HG03135 (cell line): ENCODE results near the gene COL27A1.
"Not testable (repeated sequence)": the region's sequence is repeated elsewhere in the genome, so short reads cannot be mapped to it uniquely, and the experiment has no call there.

Source experiments
- ATAC-seq: cut with Tn5 transposase; IDR thresholded peaks from one replicate; pipeline ENCODE4 v1.9.1; 2021; ENCODE audit warnings: mild to moderate bottlenecking, moderate library complexity; ENCODE audit not compliant: unreplicated experiment

Gene COL27A1

DNA sequence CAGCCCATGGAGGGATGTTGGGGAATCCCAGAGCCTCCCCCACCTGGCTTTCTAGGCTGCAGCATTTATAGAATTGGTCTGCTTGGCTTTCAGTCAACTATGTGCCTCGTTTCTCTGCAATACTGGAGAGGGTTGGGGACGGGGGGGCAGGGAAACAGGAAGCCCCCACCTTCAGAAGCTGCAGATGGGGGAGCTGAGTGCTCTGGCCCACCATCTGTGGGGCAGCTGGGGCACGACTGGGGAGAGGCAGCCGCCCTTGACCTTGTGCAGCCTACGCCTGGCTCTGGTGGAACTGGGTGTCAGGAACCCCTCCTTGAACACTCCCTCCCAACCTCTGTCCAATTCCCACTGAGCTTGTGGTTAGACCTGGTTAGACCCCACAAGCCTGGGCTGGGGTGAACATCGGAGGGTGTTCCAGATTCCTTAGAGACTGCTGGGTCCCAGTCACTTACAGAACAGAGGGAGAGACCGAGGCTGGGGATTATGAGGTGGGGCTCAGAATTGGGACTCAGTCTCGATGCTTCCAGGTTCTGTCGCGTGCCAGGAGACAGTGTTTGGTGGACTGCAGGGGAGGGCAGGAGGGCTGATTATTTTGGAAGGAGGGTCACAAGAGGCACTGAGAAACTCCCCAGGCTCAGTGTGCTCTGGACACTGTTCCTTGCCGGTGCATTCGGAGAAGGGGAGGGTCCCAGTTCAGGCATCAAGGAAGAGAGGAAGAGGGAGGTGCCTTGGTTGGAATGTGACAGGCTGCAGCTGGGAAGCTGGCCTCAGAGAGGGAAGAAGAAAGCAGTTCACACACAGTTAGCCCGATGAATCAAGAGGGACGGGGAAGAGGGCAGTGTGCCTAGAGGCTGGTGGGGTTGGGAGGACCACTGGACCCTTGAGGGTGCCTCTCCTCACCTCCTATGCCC, 25.6 kb downstream of the COL27A1 start:
- no peak for ATAC-seq

DNA sequence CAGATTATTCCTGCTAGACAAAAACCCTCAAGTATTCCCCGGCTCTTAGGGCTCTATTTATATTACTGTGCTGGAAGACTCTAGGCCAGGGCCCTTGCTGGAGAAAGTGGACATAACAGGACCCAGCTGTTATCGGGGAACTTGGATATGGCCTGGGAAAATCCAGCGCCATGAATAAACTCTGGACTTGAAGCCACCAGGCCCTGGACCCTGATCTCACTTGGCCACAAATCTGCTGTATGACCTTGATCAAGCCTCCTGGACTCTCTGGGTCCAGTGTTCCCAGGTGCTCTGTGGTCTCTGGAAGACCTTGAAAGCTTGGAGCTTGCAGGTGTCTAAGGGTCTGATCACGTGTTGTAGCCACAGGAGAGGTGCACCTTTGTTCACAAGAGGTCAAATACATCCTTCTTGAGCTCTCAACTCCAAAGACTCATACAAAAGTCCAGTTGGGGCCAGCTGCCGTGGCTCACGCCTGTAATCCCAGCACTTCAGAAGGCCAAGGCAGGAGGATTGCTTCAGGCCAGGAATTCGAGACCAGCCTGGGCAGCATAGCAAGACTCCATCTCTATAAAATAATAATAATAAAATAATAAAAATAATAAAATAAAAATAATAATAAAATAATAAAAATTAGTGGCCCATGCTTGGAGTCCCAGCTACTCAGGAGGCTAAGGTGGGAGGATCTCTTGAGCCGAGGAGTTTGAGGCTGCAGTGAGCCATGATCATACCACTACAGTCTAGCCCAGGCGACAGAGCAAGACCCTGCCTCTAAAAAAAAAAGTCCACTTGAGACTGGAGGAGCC, 26.5 kb downstream of the COL27A1 start:
- ATAC-seq = no peak

DNA sequence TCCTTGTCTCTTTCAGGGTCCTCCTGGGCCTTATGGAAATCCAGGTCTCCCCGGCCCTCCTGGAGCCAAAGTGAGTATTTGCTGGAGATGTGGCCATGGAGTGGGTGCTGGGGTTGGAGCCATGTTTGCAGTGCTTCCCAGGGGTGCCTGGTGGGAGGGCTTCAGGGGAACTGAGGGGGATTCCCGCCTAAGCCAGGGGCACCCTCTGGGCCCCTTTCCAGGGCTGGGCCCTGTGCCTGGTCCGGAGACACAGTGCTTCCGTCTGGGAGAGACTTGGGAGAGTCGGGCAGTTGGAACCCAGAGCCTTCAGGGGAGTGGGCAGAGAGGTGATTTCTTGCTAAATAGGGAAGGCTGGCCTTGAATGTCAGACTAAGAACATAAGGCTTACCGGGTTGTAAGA, 27.7 kb downstream of the COL27A1 start:
- ATAC-seq = no peak

DNA sequence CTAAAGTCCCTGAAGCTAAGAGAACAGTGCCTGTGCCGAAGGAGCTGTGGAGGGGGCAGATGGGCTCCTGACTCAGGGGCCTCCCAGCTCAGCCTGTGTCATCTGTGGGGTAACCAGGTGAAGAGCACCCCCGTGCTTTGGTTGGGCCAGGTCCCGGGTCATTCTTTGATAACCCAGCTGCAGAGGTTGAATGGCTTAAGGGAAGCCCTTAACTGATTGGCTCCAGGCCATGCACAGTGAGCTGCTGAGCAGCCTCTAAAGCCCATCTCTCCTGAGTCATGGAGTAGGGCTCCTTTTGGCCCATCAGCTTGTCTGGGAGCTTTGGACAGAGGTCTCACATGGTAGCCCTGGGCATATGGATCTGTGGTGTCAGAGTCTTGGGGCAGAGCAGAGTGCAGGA, 28.7 kb downstream of the COL27A1 start:
- ATAC-seq = no peak

DNA sequence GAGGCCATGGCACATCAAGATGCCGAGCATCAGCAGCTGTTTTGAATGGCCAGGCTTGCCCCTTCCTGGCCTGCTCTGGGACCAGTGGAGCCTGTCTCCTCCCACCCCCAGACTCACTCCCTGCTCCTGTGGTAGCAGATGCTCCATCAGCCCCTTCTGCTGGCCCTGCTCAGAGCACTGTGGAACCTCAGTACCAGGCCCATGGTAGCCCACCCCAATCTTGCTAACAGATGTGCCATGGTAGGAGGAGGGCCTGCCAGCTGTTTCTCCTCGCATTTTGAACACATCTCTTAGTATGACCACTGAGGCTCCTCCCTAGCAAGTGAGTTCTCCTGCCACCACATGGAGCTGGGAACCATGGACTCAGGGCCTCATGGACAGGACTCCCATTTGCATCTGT, 29.5 kb downstream of the COL27A1 start:
- ATAC-seq = no peak

DNA sequence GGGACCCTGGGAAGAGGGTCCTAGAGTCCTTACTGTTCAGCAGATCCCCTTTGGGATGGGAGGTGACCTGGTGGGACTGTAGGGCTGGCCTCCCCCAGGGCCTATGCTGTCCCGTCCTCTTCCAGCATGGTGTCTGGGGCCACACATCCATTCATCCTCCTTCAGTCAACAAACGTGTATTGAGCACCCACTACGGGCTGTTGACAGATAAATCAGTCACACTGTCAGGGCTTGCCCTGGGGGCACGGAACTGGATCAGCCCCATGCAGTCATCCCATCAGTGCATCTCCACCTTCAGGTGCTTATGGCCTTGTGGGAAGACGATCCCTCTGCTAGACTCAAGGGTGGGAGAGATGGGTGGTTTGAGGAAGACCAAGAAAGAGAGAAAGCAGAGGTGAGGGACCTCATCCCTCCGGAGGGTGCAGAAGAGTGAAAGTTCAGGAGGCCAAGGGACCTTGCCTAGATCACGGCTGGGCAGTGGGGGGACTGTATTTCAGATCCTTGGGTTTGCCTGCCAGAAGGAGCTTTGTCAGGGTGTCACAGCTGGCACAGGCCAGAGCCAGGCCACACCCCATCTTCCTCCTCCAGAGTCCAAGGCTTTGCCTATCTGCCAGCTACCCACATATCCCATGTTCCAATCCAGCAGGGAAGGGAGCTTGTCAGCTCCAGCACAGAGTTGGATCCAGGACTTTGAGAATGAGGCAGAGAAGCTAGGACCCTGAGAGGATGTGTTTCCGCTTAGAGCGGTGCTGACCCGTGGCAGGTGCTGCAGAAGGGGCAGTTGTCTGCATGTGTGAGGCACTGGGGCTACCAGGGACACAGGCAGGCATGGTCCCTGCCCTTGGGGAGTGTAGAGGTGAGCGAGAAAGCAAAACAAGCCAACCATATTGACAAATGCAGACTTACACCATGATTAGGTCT, 30.5 kb downstream of the COL27A1 start:
- ATAC-seq = no peak

DNA sequence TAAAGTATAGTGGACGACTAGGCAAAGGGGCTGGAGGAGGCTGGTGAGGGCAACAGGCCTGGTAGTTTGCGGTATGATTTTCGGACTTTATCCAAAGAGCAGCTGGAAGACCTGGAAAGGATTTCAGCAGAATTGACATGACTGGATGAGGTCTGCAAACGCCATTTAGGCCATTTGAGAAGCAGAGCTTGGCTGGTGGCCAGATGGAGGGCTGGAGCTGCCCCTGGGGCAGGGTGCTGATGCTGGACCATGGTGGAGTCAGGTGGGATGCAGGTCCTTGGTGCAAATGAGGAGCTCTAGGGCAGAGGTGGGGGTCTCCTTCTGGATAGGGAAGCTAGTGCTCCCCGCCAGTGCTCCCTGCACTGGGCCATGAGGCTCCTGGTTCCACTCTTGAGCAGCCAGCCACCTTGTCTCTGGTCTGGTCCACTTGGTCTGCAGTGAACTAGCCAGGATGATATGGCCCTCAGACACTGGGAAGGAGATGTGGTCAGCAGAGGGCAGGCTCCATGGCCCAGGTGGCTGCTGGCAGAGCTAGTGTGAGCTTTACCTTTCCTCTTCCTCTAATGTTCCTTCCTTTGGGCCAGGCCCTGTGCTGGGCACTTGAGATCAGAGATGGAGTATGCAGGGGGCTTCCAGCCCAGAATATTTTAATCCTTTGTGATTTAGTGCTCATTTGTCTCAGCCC, 31.4 kb downstream of the COL27A1 start:
- no peak for ATAC-seq

DNA sequence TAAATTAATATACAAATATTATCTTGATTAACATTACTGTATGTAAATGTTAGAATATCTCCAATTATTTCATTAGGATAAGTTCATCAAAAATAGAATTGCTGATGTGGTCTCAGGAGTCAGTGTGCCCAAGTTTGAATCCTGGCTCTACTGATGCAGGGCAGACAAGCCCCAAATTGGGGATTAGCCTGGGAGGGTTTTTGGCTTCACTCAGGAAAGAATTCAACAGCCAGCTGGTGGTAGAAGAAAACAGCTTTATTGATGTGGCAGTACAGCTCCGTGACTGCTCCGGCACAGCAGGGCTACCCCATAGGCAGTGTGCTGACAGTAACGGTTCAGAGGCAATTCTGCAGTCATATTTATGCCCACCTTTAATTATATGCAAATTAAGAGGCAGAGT, 32.5 kb downstream of the COL27A1 start:
- ATAC-seq = no peak

DNA sequence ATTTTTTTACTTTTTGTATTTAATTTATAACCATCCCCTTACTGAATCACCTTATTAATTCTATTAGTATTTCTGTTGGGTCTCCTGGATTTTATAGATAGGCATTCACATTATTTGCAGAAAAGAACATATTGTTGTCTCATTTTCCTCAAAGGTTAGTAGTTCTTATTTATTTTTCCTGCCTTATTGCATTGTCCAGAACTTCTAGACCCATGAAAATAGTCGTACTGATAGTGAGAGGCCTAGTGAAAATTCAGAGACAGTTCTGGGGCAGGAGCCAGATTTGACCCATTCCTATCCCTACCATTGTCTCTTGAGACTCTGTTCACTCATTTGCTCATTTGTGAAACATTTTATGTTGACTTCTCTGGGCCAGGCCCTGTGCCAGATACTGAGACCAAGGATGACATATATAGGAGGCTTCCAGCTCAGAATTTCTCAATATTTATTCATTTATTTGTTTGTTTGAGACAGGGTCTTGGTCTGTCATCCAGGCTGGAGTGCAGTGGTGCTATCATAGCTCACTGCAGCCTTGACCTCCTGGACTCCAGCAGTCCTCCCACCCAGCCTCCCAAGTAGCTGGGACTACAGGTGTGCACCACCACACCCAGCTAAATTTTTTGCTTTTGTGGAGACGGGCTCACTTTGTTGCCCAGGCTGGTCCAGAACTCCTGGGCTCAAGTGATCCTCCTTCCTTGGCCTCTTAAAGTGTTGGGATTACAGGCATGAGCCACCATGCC, 34.7 kb downstream of the COL27A1 start:
- no peak for ATAC-seq

DNA sequence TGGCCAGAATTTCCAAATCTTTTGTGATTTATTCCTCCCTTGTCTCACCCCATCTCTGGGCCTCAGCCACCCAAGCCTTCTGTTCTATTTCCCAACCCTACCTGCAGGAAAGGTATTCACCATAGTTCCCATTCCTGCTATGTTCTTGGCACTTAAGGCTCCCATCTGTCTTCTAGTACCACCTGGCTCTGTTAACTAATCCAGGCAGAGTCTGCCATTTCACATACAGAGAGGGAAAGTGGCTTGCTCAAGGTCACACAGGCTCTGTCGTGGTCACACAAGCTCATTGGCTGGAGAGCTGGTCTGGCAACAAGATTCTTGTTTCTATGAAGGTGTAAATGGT, 35.2 kb downstream of the COL27A1 start:
- ATAC-seq = no peak

DNA sequence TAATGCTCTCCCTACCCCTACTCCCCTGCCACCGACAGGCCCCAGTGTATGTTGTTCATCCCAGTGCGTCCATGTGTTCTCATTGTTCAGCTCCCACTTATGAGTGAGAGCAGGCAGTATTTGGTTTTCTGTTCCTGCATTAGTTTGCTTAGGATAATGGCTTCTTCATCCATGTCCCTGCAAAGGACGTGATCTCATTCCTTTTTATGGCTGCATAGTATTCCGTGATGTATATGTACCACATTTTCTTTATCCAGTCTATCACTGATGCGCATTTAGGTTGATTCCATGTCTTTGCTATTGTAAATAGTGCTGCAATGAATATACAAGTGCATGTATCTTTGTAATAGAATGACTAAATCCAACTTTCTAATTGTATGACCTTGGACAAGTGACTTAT, 36.1 kb downstream of the COL27A1 start:
- not testable (repeated sequence) for ATAC-seq

DNA sequence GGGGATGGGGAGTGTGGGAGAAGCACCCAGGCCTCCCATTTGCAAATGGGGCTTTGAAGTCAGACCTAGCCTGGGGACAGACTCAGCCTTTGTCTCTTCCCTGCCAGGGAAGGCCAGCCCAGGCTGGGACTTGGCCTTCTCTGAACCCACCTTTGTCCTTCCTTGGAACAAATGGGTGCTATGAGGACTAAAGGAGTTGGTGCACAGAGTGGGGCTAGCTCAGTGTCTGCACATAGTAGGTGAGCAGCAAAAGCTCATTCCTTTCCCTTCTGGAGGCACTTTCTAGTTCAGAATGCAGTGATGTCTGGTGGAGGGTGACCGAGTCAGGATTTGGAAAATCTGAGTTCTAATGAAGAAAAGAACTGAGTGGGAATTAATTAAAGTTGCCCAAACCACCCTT, 37.2 kb downstream of the COL27A1 start:
- ATAC-seq = no peak

DNA sequence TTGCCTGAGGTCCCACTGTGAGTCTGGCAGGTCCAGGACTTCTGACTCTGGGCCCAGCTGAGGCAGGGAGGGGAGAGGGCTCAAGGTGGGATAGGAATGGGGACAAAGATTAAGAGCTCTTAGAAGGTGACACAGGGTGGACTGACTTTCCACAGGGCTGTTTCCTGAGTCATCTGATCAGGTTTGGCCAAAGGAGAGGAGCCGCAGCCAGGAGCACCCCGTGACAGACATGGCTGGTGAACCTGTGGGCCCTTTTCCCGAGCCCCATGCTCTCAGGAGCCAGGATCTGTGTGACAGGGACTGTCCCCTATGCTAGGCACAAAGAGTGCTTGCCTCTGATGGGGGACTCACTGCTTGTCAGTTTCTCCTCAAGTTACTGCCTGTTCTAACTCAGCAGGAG, 37.8 kb downstream of the COL27A1 start:
- ATAC-seq = no peak

DNA sequence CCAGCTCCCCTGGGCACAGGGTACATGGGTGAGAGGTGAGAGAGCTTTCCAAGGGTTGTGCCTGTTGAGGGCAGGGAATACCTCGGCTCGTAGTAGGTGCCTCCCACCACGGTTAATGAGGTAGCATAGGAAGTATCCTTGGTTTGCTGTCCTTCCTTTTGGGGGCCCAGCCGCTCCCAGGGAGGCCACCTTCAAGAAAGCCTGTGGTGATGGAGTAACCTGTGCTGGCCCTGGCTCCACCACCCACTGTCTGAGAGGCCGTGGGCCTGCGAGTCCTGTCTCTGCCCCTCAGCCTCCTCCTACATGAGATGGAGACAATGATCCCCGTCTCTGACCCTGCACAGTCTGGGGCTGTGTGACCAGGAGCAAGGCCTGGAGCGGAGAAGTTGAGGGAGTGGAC, 40.8 kb downstream of the COL27A1 start:
- ATAC-seq = no peak

DNA sequence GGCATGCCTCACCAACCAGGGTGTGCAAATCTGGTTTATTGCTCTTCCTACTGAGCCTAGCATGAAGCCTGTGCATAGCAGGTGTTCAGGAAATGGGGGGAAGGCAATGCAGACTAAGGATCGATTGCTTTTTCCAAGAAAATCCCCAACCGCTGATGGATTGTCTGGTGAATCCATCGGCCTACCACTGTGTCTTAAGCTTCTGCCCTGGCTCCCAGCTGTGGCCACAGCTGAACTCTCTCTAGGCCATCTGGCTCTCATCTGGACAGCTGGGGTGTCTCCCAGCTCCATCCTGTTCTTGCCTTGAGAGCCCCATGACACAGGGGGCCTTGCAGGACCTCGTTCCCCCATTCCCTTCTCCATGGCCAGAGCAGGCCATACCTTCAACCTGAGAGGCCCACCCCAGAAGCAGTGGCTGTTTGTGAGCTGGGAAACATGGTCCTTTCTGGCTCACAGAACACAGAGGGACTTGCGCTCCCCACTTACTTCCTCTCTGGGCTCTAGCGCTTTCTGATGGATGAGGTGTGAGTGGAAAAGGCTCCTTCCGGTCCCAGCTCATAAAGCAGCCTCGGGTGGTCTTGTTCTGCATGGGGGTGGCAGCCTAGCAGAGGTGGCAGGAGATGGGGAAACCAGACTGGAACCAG, 41.8 kb downstream of the COL27A1 start:
- no peak for ATAC-seq

DNA sequence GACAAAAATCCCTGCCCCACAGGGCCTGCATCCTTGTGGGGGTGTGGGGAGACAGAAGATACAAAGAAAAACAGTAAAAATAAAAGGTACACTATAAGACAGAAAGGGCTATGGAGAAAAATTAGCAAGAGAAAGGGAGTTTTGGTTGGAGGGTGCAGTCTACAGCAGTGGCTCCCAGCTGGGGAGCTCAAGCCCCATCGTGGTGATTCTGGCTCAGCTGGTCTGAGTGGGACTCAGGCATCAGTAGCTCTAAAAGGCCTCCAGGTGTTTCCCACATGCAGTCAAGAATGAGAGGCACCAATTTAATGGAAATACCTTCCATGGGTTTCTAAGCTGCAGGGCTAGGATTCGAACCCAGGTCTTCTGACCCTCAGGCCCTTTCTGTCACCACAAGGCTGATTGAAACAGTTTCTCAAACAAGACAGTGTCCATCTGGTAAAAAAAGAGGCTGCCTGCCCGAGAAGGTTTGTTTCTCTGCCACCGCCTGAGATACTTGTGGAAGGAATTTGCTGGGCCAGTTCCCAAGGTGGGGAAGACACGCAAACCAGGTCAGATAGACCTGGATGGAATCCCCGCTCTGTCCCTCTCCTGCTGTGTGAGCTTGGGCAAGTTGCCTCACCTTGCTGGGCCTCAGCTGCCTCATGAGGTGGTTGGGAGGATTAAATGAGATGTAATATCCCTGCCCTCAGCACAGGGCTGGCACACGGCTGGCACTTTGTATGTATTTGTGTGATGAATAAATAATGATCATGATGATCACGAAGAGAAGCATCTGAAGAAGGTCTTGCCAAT, 43.1 kb downstream of the COL27A1 start:
- no peak for ATAC-seq

DNA sequence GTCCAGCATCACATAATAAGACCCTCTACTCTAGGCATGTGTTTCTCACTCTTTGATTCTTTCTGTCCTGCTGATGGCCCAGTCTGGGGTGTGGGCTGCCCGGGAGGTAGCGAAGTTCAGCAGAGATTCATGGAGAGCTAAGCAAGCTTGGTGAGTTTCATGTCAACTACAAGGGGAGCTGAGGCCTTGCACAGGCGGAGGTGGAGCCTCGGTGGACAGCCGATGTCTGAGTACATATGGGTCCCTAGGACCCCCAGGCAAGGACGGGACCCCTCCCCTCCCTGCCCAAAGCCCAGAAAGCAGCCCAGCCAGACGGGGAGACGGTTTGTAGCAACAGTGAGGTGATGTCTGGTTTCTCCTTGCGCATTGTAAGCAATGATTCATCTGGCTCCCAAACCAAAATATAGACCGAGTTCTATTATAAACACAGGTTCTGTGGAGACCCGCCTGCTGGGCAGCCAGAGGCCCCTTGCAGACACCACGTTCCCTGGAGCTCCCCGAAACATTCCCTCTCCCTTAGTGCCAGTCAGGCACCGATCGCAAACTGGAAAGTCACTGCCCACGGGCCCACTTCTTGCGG, 45.5 kb downstream of the COL27A1 start:
- ATAC-seq = no peak

DNA sequence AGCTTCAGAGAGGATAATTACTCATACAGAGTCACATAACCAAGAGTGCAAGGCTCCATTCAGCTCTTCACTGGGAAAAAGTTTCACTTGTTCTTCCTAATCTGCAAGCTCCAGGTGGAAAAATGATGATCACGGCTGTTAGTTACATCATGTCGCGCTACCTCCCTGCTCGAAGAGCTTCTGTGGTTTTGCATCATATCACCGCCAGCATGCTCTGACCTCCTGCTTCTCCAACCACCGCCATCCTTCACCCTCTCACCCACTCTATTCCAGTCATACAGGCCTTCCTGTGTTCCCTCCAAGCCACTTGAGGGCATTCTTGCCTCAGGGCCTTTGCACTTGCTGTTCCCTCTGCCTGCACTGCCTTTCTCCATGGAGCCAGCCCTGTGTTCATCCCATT, 47.1 kb downstream of the COL27A1 start:
- no peak for ATAC-seq
